ENCODE measurements around the gene CLDN19. TPM values are rescaled to one million over a fixed set of nuclear protein-coding genes. Genes with fewer than 3 reads are reported as not detected.

The CLDN19 gene
- total and polyA plus RNA-seq, 2 of the 8 experiments (the other 6 are each of a cell fraction or from before 2014, with no cell fraction given), result 9.7 to 17.2 TPM

- no peak for TF ChIP-seq CBX8 (IDR thresholded peaks at IDR 0.05; ENCODE audit: borderline replicate concordance, low read depth, low read length)
- TF ChIP-seq ZNF274 (IDR thresholded peaks at IDR 0.05; ENCODE audit: borderline replicate concordance, extremely low read depth, low read length), result no peak
Measured at GRCh38 chr1:42745851-42746250, 5.8 kb upstream of the CLDN19 start (continued).

Data from H1 (cell line).